Measurements from ENCODE around the gene ETFDH.

The ETFDH gene

GRCh38 chr4:158756588-158756987 lies 84.5 kb downstream of the ETFDH start:
- TF ChIP-seq CTCF (IDR thresholded peaks at IDR 0.05): no peak
- H3K4me3 ChIP-seq (ENCODE audit: low read depth in 1 of 2, low read length in 1 of 2): no peak overlapping the region
- H3K36me3 ChIP-seq: no peaks in the 10 kb centered on the region
- H3K9me3 ChIP-seq: no peaks in the 10 kb centered on the region
- no peaks in the 10 kb centered on the region for H3K27me3 ChIP-seq
- no peak overlapping the region for H3K27ac ChIP-seq
- no peaks in the 10 kb centered on the region for H3K4me1 ChIP-seq (ENCODE audit: control insufficient read depth in 1 of 2, insufficient read depth in 1 of 2, low read depth in 1 of 2, low read length in 1 of 2)

- Histone ChIP-seq H3K4me1 (ENCODE audit: control insufficient read depth in 1 of 2, insufficient read depth in 1 of 2, low read depth in 1 of 2, low read length in 1 of 2) (no peaks in the 10 kb centered on the region), H3K9me3 (no peaks in the 10 kb centered on the region), H3K27ac (no peak overlapping the region), H3K27me3 (no peaks in the 10 kb centered on the region), H3K36me3 (no peaks in the 10 kb centered on the region), H3K4me3 (ENCODE audit: low read depth in 1 of 2, low read length in 1 of 2) (no peak overlapping the region)
- TF ChIP-seq CTCF (IDR thresholded peaks at IDR 0.05): no peak
These were observed 86.0 kb downstream of the ETFDH start for GRCh38 chr4:158758142-158758541.

- H3K36me3 ChIP-seq: no peaks in the 10 kb centered on the region
- no peaks in the 10 kb centered on the region for H3K9me3 ChIP-seq
- no peaks in the 10 kb centered on the region for H3K4me1 ChIP-seq (ENCODE audit: control insufficient read depth in 1 of 2, insufficient read depth in 1 of 2, low read depth in 1 of 2, low read length in 1 of 2)
- no peaks in the 10 kb centered on the region for H3K27me3 ChIP-seq
- H3K4me3 ChIP-seq (ENCODE audit: low read depth in 1 of 2, low read length in 1 of 2): no peak overlapping the region
- H3K27ac ChIP-seq: no peak overlapping the region
- no peak for TF ChIP-seq CTCF (IDR thresholded peaks at IDR 0.05)
These were observed 86.6 kb downstream of the ETFDH start for GRCh38 chr4:158758703-158759102.
